ENCODE results near the gene CDX2. TPM values are rescaled to one million over a fixed set of nuclear protein-coding genes. Genes with fewer than 3 reads are reported as not detected.

Gene CDX2
- total and polyA plus RNA-seq, 9 of the 15 experiments (the other 6 are each of a cell fraction or from before 2014, with no cell fraction given): 0.04 TPM; not detected in 8

- Histone ChIP-seq H3K4me1 (replicated peaks in 1 of 2; ENCODE audit: control insufficient read depth in 2 of 2, insufficient read depth in 2 of 2, low read length in 2 of 2) (peaks cover 0 to 13% of the 10 kb centered on the region in 2 experiments; a peak in 2 of 5 replicates), H3K4me2 (ENCODE audit: insufficient read depth, low read length) (no peak overlapping the region), H3K9ac (ENCODE audit: insufficient read depth in 1 of 2, low read depth in 2 of 2, low read length in 2 of 2) (no peak overlapping the region), H4K20me1 (replicated peaks; ENCODE audit: control insufficient read depth, insufficient read depth, low read length) (no peaks in the 10 kb centered on the region; the same call in 1 of the 2 replicates), H3K4me3 (no peak overlapping the region), H3K9me1 (ENCODE audit: control insufficient read depth, insufficient read depth, low read length) (no peaks in the 10 kb centered on the region), H3K36me3 (ENCODE audit: control insufficient read depth, insufficient read depth, low read length) (no peaks in the 10 kb centered on the region), H3K27ac (ENCODE audit: extremely low read depth, low read depth, low read length) (no peak overlapping the region), H3K9me3 (replicated peaks; ENCODE audit: control insufficient read depth, insufficient read depth, low read depth, low read length) (no peaks in the 10 kb centered on the region), H2AFZ (ENCODE audit: low read depth, low read length) (no peak overlapping the region), H3K27me3 (ENCODE audit: control insufficient read depth in 2 of 2, insufficient read depth in 2 of 2, low read length in 2 of 2) (peaks cover 2 to 26% of the 10 kb centered on the region in 2 experiments; a peak in 3 of 5 replicates), H3K79me2 (ENCODE audit: control insufficient read depth, insufficient read depth, low read length) (no peaks in the 10 kb centered on the region)
- FAIRE-seq: no peak
- intact Hi-C loops (cut with micrococcal nuclease) (no loop called here), in situ Hi-C loops (cut with MboI) (loop anchor here (25.0 kb wide), 1 partner anchor 448 kb away; no protein-coding TSS in a partner anchor)
- ChIA-PET POLR2A (no interaction called here), CTCF (ENCODE audit: low intra/inter-chr PET ratio) (no interaction called here)
- WGBS (ENCODE audit: insufficient coverage, low coverage, missing lambda C conversion rate): 0% methylated on average over 12 of the region's 14 CpGs
- ATAC-seq: no peak
- BruUV-seq (replicated peaks): no TSS peak
- DNase-seq (ENCODE audit: extremely low read depth in 1 of 4, low spot score in 3 of 4): no peak
- TF ChIP-seq SIN3A (IDR thresholded peaks at IDR 0.05; ENCODE audit: borderline replicate concordance in 2 of 2, control insufficient read depth in 1 of 2, low read depth in 2 of 2, low read length in 2 of 2): no peak
- no peak for TF ChIP-seq HNRNPK (IDR thresholded peaks at IDR 0.05; ENCODE audit: low read depth, low read length, poor library complexity, severe bottlenecking)
- no peak for TF ChIP-seq CTCF (IDR thresholded peaks at IDR 0.05 in 2 of 3, conservative IDR thresholded peaks at IDR 0.05 in 1 of 3; ENCODE audit: insufficient read depth in 2 of 3, low read depth in 1 of 3, low read length in 3 of 3)
- TF ChIP-seq ZNF354B (CRISPR knock-in tag; IDR thresholded peaks at IDR 0.05): no peak
- no peak for TF ChIP-seq E4F1 (CRISPR knock-in tag; IDR thresholded peaks at IDR 0.05; ENCODE audit: borderline replicate concordance)
- TF ChIP-seq KLF16 (IDR thresholded peaks at IDR 0.05): no peak
- no peak for TF ChIP-seq NFE2L1 (tag; IDR thresholded peaks at IDR 0.05; ENCODE audit: borderline replicate concordance, low read depth)
- TF ChIP-seq CBX3 (IDR thresholded peaks at IDR 0.05; ENCODE audit: borderline replicate concordance in 1 of 2, low read length in 2 of 2): no peak
- TF ChIP-seq LCOR (CRISPR knock-in tag; IDR thresholded peaks at IDR 0.05): no peak
- TF ChIP-seq STAT5A (IDR thresholded peaks at IDR 0.05; ENCODE audit: borderline replicate concordance, low read length): no peak
- no peak for TF ChIP-seq ZFX (CRISPR knock-in tag; IDR thresholded peaks at IDR 0.05)
Measured at GRCh38 chr13:27959976-27960361, 9.1 kb downstream of the CDX2 start.

All from K562 (cell line).